Measurements from ENCODE around the gene SOX4.

DNA sequence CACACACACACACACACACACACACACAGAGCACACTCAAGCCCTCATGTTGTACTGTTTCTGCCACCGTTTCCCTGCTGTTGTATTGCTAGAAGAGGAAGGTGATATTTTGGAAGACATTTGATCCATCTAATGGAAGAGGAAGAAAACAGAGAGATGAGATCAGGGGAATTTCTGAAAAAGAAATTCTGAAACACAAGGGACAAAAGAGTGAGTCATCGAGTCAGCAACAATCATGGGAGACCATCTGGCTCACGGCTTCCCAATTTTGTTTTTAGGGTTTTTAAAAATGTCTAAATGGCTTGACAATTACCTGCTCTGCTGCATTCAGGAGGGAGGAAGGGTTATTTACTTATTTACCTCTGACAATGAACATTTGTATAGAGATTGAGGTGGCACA is 22.0 kb downstream of the SOX4 start:
- no peak for TF ChIP-seq POLR2A (IDR thresholded peaks at IDR 0.05)
- TF ChIP-seq, protein P1, sequence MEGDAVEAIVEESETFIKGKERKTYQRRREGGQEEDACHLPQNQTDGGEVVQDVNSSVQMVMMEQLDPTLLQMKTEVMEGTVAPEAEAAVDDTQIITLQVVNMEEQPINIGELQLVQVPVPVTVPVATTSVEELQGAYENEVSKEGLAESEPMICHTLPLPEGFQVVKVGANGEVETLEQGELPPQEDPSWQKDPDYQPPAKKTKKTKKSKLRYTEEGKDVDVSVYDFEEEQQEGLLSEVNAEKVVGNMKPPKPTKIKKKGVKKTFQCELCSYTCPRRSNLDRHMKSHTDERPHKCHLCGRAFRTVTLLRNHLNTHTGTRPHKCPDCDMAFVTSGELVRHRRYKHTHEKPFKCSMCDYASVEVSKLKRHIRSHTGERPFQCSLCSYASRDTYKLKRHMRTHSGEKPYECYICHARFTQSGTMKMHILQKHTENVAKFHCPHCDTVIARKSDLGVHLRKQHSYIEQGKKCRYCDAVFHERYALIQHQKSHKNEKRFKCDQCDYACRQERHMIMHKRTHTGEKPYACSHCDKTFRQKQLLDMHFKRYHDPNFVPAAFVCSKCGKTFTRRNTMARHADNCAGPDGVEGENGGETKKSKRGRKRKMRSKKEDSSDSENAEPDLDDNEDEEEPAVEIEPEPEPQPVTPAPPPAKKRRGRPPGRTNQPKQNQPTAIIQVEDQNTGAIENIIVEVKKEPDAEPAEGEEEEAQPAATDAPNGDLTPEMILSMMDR (IDR thresholded peaks at IDR 0.05), result no peak
